Heart right ventricle (tissue), 16 donors: ENCODE measurements around the gene MPP7. TPM values are rescaled to one million over a fixed set of nuclear protein-coding genes. Genes with fewer than 3 reads are reported as not detected.

Source experiments
- ATAC-seq, 8 donors: fragments of 200-7000 bp; cut with Tn5 transposase; one replicate each; pipeline ENCODE4 v1.9.1; 2020; ENCODE audit warnings: mild to moderate bottlenecking in 8 of 8, moderate library complexity in 8 of 8, moderate number of reproducible peaks in 1 of 8
- DNase-seq, 2 donors: peaks; one replicate each; pipeline ENCODE4 v3.0.0-alpha.2; 2020
- H3K27ac ChIP-seq, 10 donors: fragments of 200-600 bp; sonication (generic) in 2 of 10; one replicate each; pipeline versions ENCODE4 v1.5.0 to v1.8.0; 2020 to 2022; ENCODE audit warnings: mild to moderate bottlenecking in 3 of 10
- H3K27me3 ChIP-seq, 7 donors: fragments of 200-600 bp; one replicate each; pipeline ENCODE4 v1.8.0; 2021 to 2022; ENCODE audit warnings: mild to moderate bottlenecking in 2 of 7
- H3K36me3 ChIP-seq, 9 donors: fragments of 200-600 bp; sonication (generic) in 1 of 9; one replicate each; pipeline versions ENCODE4 v1.5.0 to v1.8.0; 2020 to 2022; ENCODE audit warnings: mild to moderate bottlenecking in 2 of 9
- H3K4me1 ChIP-seq, 9 donors: fragments of 200-600 bp; sonication (generic) in 1 of 9; one replicate each; pipeline versions ENCODE4 v1.5.0 to v1.8.0; 2020 to 2022; ENCODE audit warnings: mild to moderate bottlenecking in 4 of 9
- H3K4me3 ChIP-seq, 10 donors: fragments of 200-600 bp; sonication (generic) in 2 of 10; one replicate each; pipeline versions ENCODE4 v1.5.0 to v1.8.0; 2020 to 2022; ENCODE audit warnings: mild to moderate bottlenecking in 7 of 10, moderate library complexity in 2 of 10
- H3K9me3 ChIP-seq, 11 donors: fragments of 200-600 bp in 10 of 11; sonication (generic) in 2 of 11; one replicate each; pipeline versions ENCODE4 v1.5.0 to v1.8.0; 2013 to 2022; ENCODE audit warnings: mild to moderate bottlenecking in 2 of 11, control low read depth in 1 of 11, moderate library complexity in 1 of 11
- CTCF ChIP-seq, 9 donors: fragments of 200-600 bp; sonication (generic) in 2 of 9; IDR thresholded peaks; one replicate each; pipeline versions ENCODE4 v1.5.0 to v1.8.0; 2021 to 2022; ENCODE audit warnings: antibody characterized with exemption in 9 of 9, mild to moderate bottlenecking in 5 of 9, moderate library complexity in 1 of 9
- WGBS, 2 donors: extraction: QIAGEN DNeasy Blood & Tissue Kit; methylation state at CpG; one replicate each; pipeline ENCODE4 v1.1.7; 2013; ENCODE audit warnings: inconsistent platforms in 1 of 2; 5-methylcytosine and 5-hydroxymethylcytosine counted together
- intact Hi-C, 10 donors: fragments of 100-400 bp; cut with DNase I; formaldehyde crosslinking; loops; one replicate each; pipeline versions ENCODE4 v1.11.1 to v1.14.2; 2022
- polyA plus RNA-seq, 2 donors: library from polyadenylated mRNA; stranded (reverse); fragments of 200-250 nt; gene quantifications; one replicate each; pipeline ENCODE4 v1.2.3, GENCODE V29; 2013
- total RNA-seq, 10 donors: library from RNA; stranded (reverse); fragmentation: NEBNext Ultra II Directional in 3 of 10; extraction: Animal tissue kit (Norgen Biotek cat#: 25700) in 3 of 10; gene quantifications; one replicate each; pipeline versions ENCODE4 v1.2.1 to v1.2.4, GENCODE V29; 2021 to 2023
- donor health status: Arrhythmogenic right ventricular cardiomyopathy.
- donor health status: ischemic (EF 13 %, LVEDD 7.1; RV severe dilation, severe dysfunction).
- donor health status: healthy with polysubstance abuse.
- donor health status: DM: no; HTN: yes; CAD: no.
- donor health status: DM: no; HTN: no; CAD: no.
- donor health status: ischemic (EF 25% LVEDD 6.9; RV normal size, moderate dysfunction).
- donor health status: ischemic (EF 25% LVEDD 5.7; RV mildly dilated, moderate dysfunction).
- donor health status: healthy.
- donor health status: DM: yes; HTN: yes; CAD: no.
- donor health status: Ischemic cardiomyopathy.
- donor health status: ischemic (EF 35%, LVEDD 5.7; RV mildly dilated, moderate dysfunction).
- donor health status: nonischemic (EF 11% LVEDD 7.7; RV severe dilation, severe dysfunction).
- donor health status: DM: yes; HTN: yes; CAD: no.
- donor health status: PGD.
- donor health status: ischemic (EF 29% LVEDD 5.4; RV normal size, mild dysfunction).
- donor health status: nonischemic (EF 23%, LVEDD 6.1; RV moderate dilation, normal function).

The MPP7 gene
- total and polyA plus RNA-seq, 12 donors, result 3.1 to 20.0 (median 14.7) TPM

GRCh38 chr10:28315140-28315539, 12.3 kb upstream of the MPP7 start:
- ATAC-seq, result no peak

GRCh38 chr10:28314211-28314610, 11.3 kb upstream of the MPP7 start:
- intact Hi-C loops, result no loop called here
- no peaks in the 10 kb centered on the region for H3K9me3 ChIP-seq
- no peak for ATAC-seq
- TF ChIP-seq CTCF (IDR thresholded peaks at IDR 0.05), result no peak
- no peaks in the 10 kb centered on the region for H3K4me1 ChIP-seq
- no peak overlapping the region for H3K27ac ChIP-seq
- no peaks in the 10 kb centered on the region for H3K36me3 ChIP-seq
- no peak for DNase-seq
- H3K27me3 ChIP-seq, result peaks cover 0 to 25% (median 3%) of the 10 kb centered on the region in 7 donors
- no peak overlapping the region for H3K4me3 ChIP-seq
- 87 to 89% methylated on average over 5 of the region's 5 CpGs for WGBS, 2 donors

More at GRCh38 chr10:28315140-28315539, 12.3 kb upstream of the MPP7 start:
- no peak for DNase-seq
- Histone ChIP-seq H3K4me1 (no peaks in the 10 kb centered on the region), H3K4me3 (no peak overlapping the region), H3K9me3 (no peaks in the 10 kb centered on the region), H3K27ac (no peak overlapping the region), H3K36me3 (no peaks in the 10 kb centered on the region), H3K27me3 (peaks cover 0 to 18% (median 0%) of the 10 kb centered on the region in 7 donors)
- TF ChIP-seq CTCF (IDR thresholded peaks at IDR 0.05), result no peak
- intact Hi-C loops, result no loop called here
- WGBS, 2 donors, result 60 to 70% methylated on average over 4 of the region's 4 CpGs

GRCh38 chr10:28312572-28312971, 9.7 kb upstream of the MPP7 start:
- H3K4me1 ChIP-seq, result peaks cover 0 to 8% (median 0%) of the 10 kb centered on the region in 9 donors
- 62 to 68% methylated on average over 6 of the region's 6 CpGs for WGBS, 2 donors
- no peaks in the 10 kb centered on the region for H3K9me3 ChIP-seq
- intact Hi-C loops, result no loop called here
- ATAC-seq, result no peak
- DNase-seq, result no peak
- no peak overlapping the region for H3K27ac ChIP-seq
- TF ChIP-seq CTCF (IDR thresholded peaks at IDR 0.05), result no peak
- H3K4me3 ChIP-seq, result no peak overlapping the region
- peaks cover 0 to 29% (median 3%) of the 10 kb centered on the region in 7 donors for H3K27me3 ChIP-seq
- H3K36me3 ChIP-seq, result no peaks in the 10 kb centered on the region

GRCh38 chr10:28311104-28311503, 8.2 kb upstream of the MPP7 start:
- intact Hi-C loops, result no loop called here

More at GRCh38 chr10:28311104-28311503, 8.2 kb upstream of the MPP7 start:
- peaks cover 0 to 16% (median 0%) of the 10 kb centered on the region in 9 donors for H3K4me1 ChIP-seq
- 61 to 69% methylated on average over 3 of the region's 3 CpGs for WGBS, 2 donors
- ATAC-seq (no peak), DNase-seq (no peak)
- no peak overlapping the region for H3K27ac ChIP-seq
- no peak for TF ChIP-seq CTCF (IDR thresholded peaks at IDR 0.05)
- H3K4me3 ChIP-seq, result no peak overlapping the region
- no peaks in the 10 kb centered on the region for H3K36me3 ChIP-seq
- no peaks in the 10 kb centered on the region for H3K9me3 ChIP-seq
- H3K27me3 ChIP-seq, result peaks cover 0 to 39% (median 3%) of the 10 kb centered on the region in 7 donors
